Stimulated activated CD4-positive, alpha-beta T cell treated with anti-CD3 and anti-CD28 coated beads, Interleukin-2, amount 100 ng/mL, for 24 hours (primary cell): ENCODE results near the gene ANKRD17.
"Not testable (repeated sequence)": the region's sequence is repeated elsewhere in the genome, so short reads cannot be mapped to it uniquely, and the experiment has no call there.

Experiments used
- DNase-seq, 2 donors: peaks; one replicate each; pipeline ENCODE4 v3.0.0-alpha.2; 2020

ANKRD17 gene

GRCh38 chr4:73258686-73259570 is at the start of gene ANKRD17:
Gene ANKRD17 (minus strand): TSS chr4:73258798. CDS start chr4:73258668, 130 bp downstream.
- peak; percentile 91 to 92 for DNase-seq

- no peak for DNase-seq
Measured at GRCh38 chr4:73308286-73308685, 49.7 kb upstream of the ANKRD17 start.

- DNase-seq: no peak
Measured at GRCh38 chr4:73303711-73304110, 45.1 kb upstream of the ANKRD17 start.

GRCh38 chr4:73299548-73300280 is 41.1 kb upstream of the ANKRD17 start:
- no peak for DNase-seq

- not testable (repeated sequence) for DNase-seq
Measured at GRCh38 chr4:73292661-73293060, 34.1 kb upstream of the ANKRD17 start.

GRCh38 chr4:73281982-73282381 is 23.4 kb upstream of the ANKRD17 start:
- no peak for DNase-seq

- DNase-seq: no peak
Measured at GRCh38 chr4:73281396-73281795, 22.8 kb upstream of the ANKRD17 start.

- no peak for DNase-seq
Measured at GRCh38 chr4:73277201-73277600, 18.6 kb upstream of the ANKRD17 start.

- no peak for DNase-seq
Measured at GRCh38 chr4:73275318-73275654, 16.7 kb upstream of the ANKRD17 start.

- no peak for DNase-seq
Measured at GRCh38 chr4:73272816-73273215, 14.2 kb upstream of the ANKRD17 start.

GRCh38 chr4:73267050-73267449 is 8.5 kb upstream of the ANKRD17 start:
- no peak for DNase-seq

GRCh38 chr4:73259571-73260090 is 1.0 kb upstream of the ANKRD17 start:
- DNase-seq: peak in 1 of 2 donors; percentile 13

GRCh38 chr4:73258436-73258685 is 237 bp downstream of the ANKRD17 start:
- DNase-seq: no peak

GRCh38 chr4:73257651-73258435 is 755 bp downstream of the ANKRD17 start:
- peak; percentile 7 to 28 for DNase-seq

GRCh38 chr4:73257234-73257633 is 1.4 kb downstream of the ANKRD17 start:
- peak; percentile 62 to 66 for DNase-seq

- not testable (repeated sequence) for DNase-seq
Measured at GRCh38 chr4:73255847-73256246, 2.8 kb downstream of the ANKRD17 start.

GRCh38 chr4:73252001-73252400 is 6.6 kb downstream of the ANKRD17 start:
- DNase-seq: no peak

- no peak for DNase-seq
Measured at GRCh38 chr4:73251384-73251783, 7.2 kb downstream of the ANKRD17 start.

GRCh38 chr4:73250642-73251041 is 8.0 kb downstream of the ANKRD17 start:
- no peak for DNase-seq

- no peak for DNase-seq
Measured at GRCh38 chr4:73248821-73249220, 9.8 kb downstream of the ANKRD17 start.

GRCh38 chr4:73248416-73248815 is 10.2 kb downstream of the ANKRD17 start:
- no peak for DNase-seq

- no peak for DNase-seq
Measured at GRCh38 chr4:73247100-73247499, 11.5 kb downstream of the ANKRD17 start.

- no peak for DNase-seq
Measured at GRCh38 chr4:73245955-73246354, 12.6 kb downstream of the ANKRD17 start.
